IMR-90 (cell line): ENCODE data around the gene SPRYD7. TPM values are rescaled to one million over a fixed set of nuclear protein-coding genes. Genes with fewer than 3 reads are reported as not detected.

Experiments used
- ATAC-seq: fragments of 200-7000 bp; cut with Tn5 transposase; 2 replicates; pipeline ENCODE4 v1.9.1; 2020; ENCODE audit warnings: low read depth, mild to moderate bottlenecking, moderate library complexity
- BruUV-seq: library from RNA; stranded (reverse); fragments of 400-500 nt; replicated peaks from 2 replicates; lab custom pipeline; 2021; lab: Mats Ljungman, UMichigan
- CTCF ChIA-PET: fragments of 300-600 bp; formaldehyde crosslinking; extraction: SDS; loops from one replicate; lab custom pipeline; 2021; ENCODE audit warnings: antibody characterized with exemption; lab: Yijun Ruan, JAX
- POLR2A ChIA-PET: fragments of 300-600 bp; sonication (Branson Sonifier 250); formaldehyde crosslinking; loops from one replicate; lab custom pipeline; 2022; ENCODE audit warnings: antibody characterized with exemption; ENCODE audit not compliant: unreplicated experiment; lab: Charles Lee
- DNase-seq: peaks from one replicate; pipeline ENCODE4 v3.0.0; 2013
- H2AFZ ChIP-seq: replicated peaks from 2 replicates; pipeline ENCODE3; 2013; ENCODE audit warnings: low read length, mild to moderate bottlenecking; ENCODE audit not compliant: poor library complexity
- H2AK5ac ChIP-seq: 2 replicates; pipeline ENCODE4 v1.6.1; 2013; ENCODE audit warnings: low read depth, low read length, inconsistent platforms
- H2AK9ac ChIP-seq: replicated peaks from 2 replicates; pipeline ENCODE3; 2013; ENCODE audit warnings: mild to moderate bottlenecking, low read depth, low read length, moderate library complexity; ENCODE audit not compliant: poor library complexity
- H2BK120ac ChIP-seq: 2 replicates; pipeline ENCODE4 v1.6.1; 2013; ENCODE audit warnings: low read depth, low read length, inconsistent platforms
- H2BK15ac ChIP-seq: 3 replicates; pipeline ENCODE4 v1.6.1; 2013; ENCODE audit warnings: low read depth, low read length, inconsistent platforms
- H2BK20ac ChIP-seq: 2 replicates; pipeline ENCODE4 v1.6.1; 2013; ENCODE audit warnings: low read depth, mild to moderate bottlenecking, inconsistent platforms, low read length, moderate library complexity
- H2BK5ac ChIP-seq: 2 replicates; pipeline ENCODE4 v1.6.1; 2013; ENCODE audit warnings: mild to moderate bottlenecking, low read depth, low read length, inconsistent platforms; ENCODE audit not compliant: poor library complexity, severe bottlenecking
- H3K14ac ChIP-seq: replicated peaks from 2 replicates; pipeline ENCODE4 v1.6.1; 2013; ENCODE audit warnings: low read depth, low read length, inconsistent platforms
- H3K18ac ChIP-seq: 2 replicates; pipeline ENCODE4 v1.6.1; 2013; ENCODE audit warnings: low read depth, low read length, control low read depth
- H3K23ac ChIP-seq: 2 replicates; pipeline ENCODE4 v1.6.1; 2013; ENCODE audit warnings: low read depth, low read length, inconsistent platforms
- H3K27ac ChIP-seq: 2 replicates; pipeline ENCODE4 v1.5.1; 2013; ENCODE audit warnings: mild to moderate bottlenecking, control low read depth, low read length; ENCODE audit not compliant: insufficient read depth
- H3K27me3 ChIP-seq: 2 replicates; pipeline ENCODE4 v1.6.1; 2013; ENCODE audit warnings: low read length; ENCODE audit not compliant: control insufficient read depth, insufficient read depth
- H3K36me3 ChIP-seq: 2 replicates; pipeline ENCODE4 v1.6.1; 2013; ENCODE audit warnings: low read length, mixed read lengths; ENCODE audit not compliant: control insufficient read depth, insufficient read depth
- H3K4ac ChIP-seq: 2 replicates; pipeline ENCODE4 v1.6.1; 2013; ENCODE audit warnings: low read depth, low read length, inconsistent platforms
- H3K4me1 ChIP-seq: 2 replicates; pipeline ENCODE4 v1.6.1; 2013; ENCODE audit warnings: low read length, mixed read lengths; ENCODE audit not compliant: control insufficient read depth, insufficient read depth
- H3K4me2 ChIP-seq: 2 replicates; pipeline ENCODE4 v1.6.1; 2013; ENCODE audit warnings: low read depth, mild to moderate bottlenecking, control low read depth, low read length, moderate library complexity
- H3K4me3 ChIP-seq: 2 replicates; pipeline ENCODE4 v1.5.1; 2013; ENCODE audit warnings: low read depth, mild to moderate bottlenecking, control low read depth, low read length, moderate library complexity; ENCODE audit not compliant: insufficient read depth
- H3K56ac ChIP-seq: 2 replicates; pipeline ENCODE4 v1.6.1; 2013; ENCODE audit warnings: low read length, inconsistent platforms; ENCODE audit not compliant: insufficient read depth; ENCODE audit errors: extremely low read depth
- H3K79me1 ChIP-seq, 2 experiments: 2 replicates each; pipeline ENCODE4 v1.6.1; 2013; ENCODE audit warnings: low read length in 2 of 2, inconsistent platforms in 1 of 2, low read depth in 1 of 2
- H3K9ac ChIP-seq: 2 replicates; pipeline ENCODE4 v1.6.1; 2013; ENCODE audit warnings: low read depth, low read length, control low read depth
- H3K9me1 ChIP-seq: 2 replicates; pipeline ENCODE4 v1.6.1; 2013; ENCODE audit warnings: low read length, inconsistent platforms; ENCODE audit not compliant: insufficient read depth
- H3K9me3 ChIP-seq: 2 replicates; pipeline ENCODE4 v1.6.1; 2013; ENCODE audit warnings: low read length; ENCODE audit not compliant: control insufficient read depth, insufficient read depth
- H4K20me1 ChIP-seq: 2 replicates; pipeline ENCODE4 v1.6.1; 2013; ENCODE audit warnings: low read length, inconsistent platforms; ENCODE audit not compliant: insufficient read depth
- H4K5ac ChIP-seq: 2 replicates; pipeline ENCODE4 v1.6.1; 2013; ENCODE audit warnings: mild to moderate bottlenecking, low read depth, low read length, control low read depth
- H4K8ac ChIP-seq, 2 experiments: 2 replicates each; pipeline ENCODE4 v1.6.1; 2013; ENCODE audit warnings: low read depth in 2 of 2, low read length in 2 of 2, control low read depth in 1 of 2, inconsistent platforms in 1 of 2
- H4K91ac ChIP-seq: 2 replicates; pipeline ENCODE4 v1.6.1; 2013; ENCODE audit warnings: low read depth, low read length, inconsistent platforms; ENCODE audit not compliant: insufficient read depth
- BHLHE40 ChIP-seq: fragments of 150-350 bp; IDR thresholded peaks from 2 replicates; pipeline ENCODE4 v1.6.1; 2016; ENCODE audit warnings: mild to moderate bottlenecking, low read depth, low read length
- CEBPB ChIP-seq: IDR thresholded peaks from 2 replicates; pipeline ENCODE4 v1.6.1; 2012; ENCODE audit warnings: low read depth, low read length, improper control_type of control experiment
- ELK1 ChIP-seq: fragments of 150-350 bp; IDR thresholded peaks from 2 replicates; pipeline ENCODE4 v1.6.1; 2016; ENCODE audit warnings: low read depth, mild to moderate bottlenecking, low read length, moderate library complexity, borderline replicate concordance
- MAFK ChIP-seq: IDR thresholded peaks from 2 replicates; pipeline ENCODE4 v1.6.1; 2012; ENCODE audit warnings: low read depth, low read length, improper control_type of control experiment
- MXI1 ChIP-seq: IDR thresholded peaks from 2 replicates; pipeline ENCODE4 v1.6.1; 2012; ENCODE audit warnings: low read depth, mild to moderate bottlenecking, low read length, moderate library complexity, borderline replicate concordance
- POLR2A ChIP-seq: IDR thresholded peaks from 2 replicates; pipeline ENCODE4 v1.6.1; 2012; ENCODE audit warnings: mild to moderate bottlenecking, low read depth, low read length
- RFX5 ChIP-seq: IDR thresholded peaks from 2 replicates; pipeline ENCODE4 v1.8.0; 2012; ENCODE audit warnings: low read depth, mild to moderate bottlenecking, low read length, moderate library complexity
- SMC3 ChIP-seq: fragments of 150-350 bp; IDR thresholded peaks from 2 replicates; pipeline ENCODE4 v1.6.1; 2016; ENCODE audit warnings: low read depth, mild to moderate bottlenecking, antibody characterized with exemption, low read length, moderate library complexity
- USF2 ChIP-seq: fragments of 150-350 bp; IDR thresholded peaks from 2 replicates; pipeline ENCODE4 v1.6.1; 2017; ENCODE audit warnings: mild to moderate bottlenecking, antibody characterized with exemption, low read length, low read depth
- WGBS, 2 experiments: methylation state at CpG; one replicate each; pipeline versions ENCODE4 v1.1.5 to v1.1.7; 2013; ENCODE audit warnings: missing lambda C conversion rate in 2 of 2; ENCODE audit not compliant: insufficient read length in 1 of 2; ENCODE audit errors: extremely low coverage in 2 of 2; 5-methylcytosine and 5-hydroxymethylcytosine counted together
- dilution Hi-C: fragments of 300-500 bp; cut with HindIII; formaldehyde crosslinking; loops from one replicate; pipeline ENCODE4 v1.14.3; 2018; ENCODE audit warnings: low sequenced_read_pairs; ENCODE audit not compliant: unreplicated experiment
- in situ Hi-C: fragments of 300-500 bp; cut with MboI; formaldehyde crosslinking; loops from 3 replicates; pipeline ENCODE4 v1.14.3; 2019; ENCODE audit warnings: low sequenced_read_pairs, inconsistent platforms, mixed read lengths
- intact Hi-C: fragments of 100-400 bp; cut with micrococcal nuclease; formaldehyde crosslinking; loops from 2 replicates; pipeline ENCODE4 v1.10.0; 2022
- polyA plus RNA-seq, 3 experiments: library from polyadenylated mRNA; depleted of rRNA; stranded (reverse); fragments of >200 nt; gene quantifications; 2 replicates each; pipeline ENCODE4 v1.2.3, GENCODE V29; 2012; ENCODE audit warnings: low replicate concordance in 1 of 3
- total RNA-seq: library from RNA; depleted of rRNA; stranded (reverse); fragments of >200 nt; gene quantifications from 2 replicates; pipeline ENCODE4 v1.2.3, GENCODE V29; 2012

The SPRYD7 gene
- total and polyA plus RNA-seq, 2 of the 4 experiments (the other 2 are of a cell fraction), result 5.6 to 20.2 TPM

GRCh38 chr13:49958321-49958720 is 22.2 kb upstream of the SPRYD7 start:
- H3K27me3 ChIP-seq, result no peaks in the 10 kb centered on the region
- H3K4me1 ChIP-seq, result peaks cover 6% of the 10 kb centered on the region; the same call in 1 of the 2 replicates
- H4K8ac ChIP-seq, result no peak overlapping the region
- in situ Hi-C loops, result no loop called here
- H3K9ac ChIP-seq, result no peak overlapping the region
- H3K56ac ChIP-seq, result no peak overlapping the region
- no peak overlapping the region for H2BK120ac ChIP-seq
- H3K36me3 ChIP-seq, result peaks cover 1% of the 10 kb centered on the region; the same call in 1 of the 2 replicates
- ATAC-seq, result peak; percentile 40; the same call in 1 of the 2 replicates
- no peak overlapping the region for H4K5ac ChIP-seq
- H3K4me2 ChIP-seq, result no peak overlapping the region
- H3K23ac ChIP-seq, result no peak overlapping the region
- no peak overlapping the region for H3K18ac ChIP-seq
- ChIA-PET POLR2A (no interaction called here), CTCF (interaction anchor here (1.1 kb wide), 1 partner anchor 16 kb away, joined by 3 read pairs; no protein-coding TSS in a partner anchor)
- DNase-seq, result peak; percentile 11
- H4K20me1 ChIP-seq, result no peaks in the 10 kb centered on the region
- H3K4ac ChIP-seq, result no peak overlapping the region
- no peak overlapping the region for H2AK5ac ChIP-seq
- no peak overlapping the region for H3K14ac ChIP-seq
- H2BK20ac ChIP-seq, result no peak overlapping the region
- no peak overlapping the region for H2AFZ ChIP-seq
- no peak overlapping the region for H4K91ac ChIP-seq
- peaks cover 2% of the 10 kb centered on the region; the same call in 1 of the 2 replicates for H3K9me3 ChIP-seq
- no peak overlapping the region for H2BK15ac ChIP-seq
- no peak overlapping the region for H3K27ac ChIP-seq
- TF ChIP-seq USF2 (no peak), ELK1 (no peak), SMC3 (no peak), BHLHE40 (no peak), RFX5 (no peak), CEBPB (no peak), POLR2A (no peak), MAFK (no peak), MXI1 (no peak)
- no peak overlapping the region for H2BK5ac ChIP-seq
- dilution Hi-C loops, result no loop called here
- no TSS peak for BruUV-seq
- no peak overlapping the region for H3K4me3 ChIP-seq
- H2AK9ac ChIP-seq, result no peak overlapping the region
- intact Hi-C loops, result no loop called here
- no peaks in the 10 kb centered on the region for H3K79me1 ChIP-seq
- H3K9me1 ChIP-seq, result peaks cover 4% of the 10 kb centered on the region; the same call in 1 of the 2 replicates
- WGBS, 2 experiments, result no CpG with 5 or more reads among the region's 3 CpGs
